Brain microvascular endothelial cell (primary cell): Measurements from ENCODE around the gene RFC3.
A peak's percentile ranks its signal among the peaks of the same experiment; 100 is the strongest.

Experiments used
- DNase-seq: peaks from one replicate; pipeline ENCODE4 v3.0.0-alpha.2; 2020
- H3K27ac ChIP-seq: fragments of 250-450 bp; sonication (Bioruptor Pico); 2 replicates; pipeline ENCODE4 v1.5.1; 2020; ENCODE audit warnings: mild to moderate bottlenecking, moderate library complexity
- H3K27me3 ChIP-seq: fragments of 250-450 bp; sonication (Bioruptor Pico); replicated peaks from 2 replicates; pipeline ENCODE4 v1.5.1; 2020; ENCODE audit warnings: mild to moderate bottlenecking
- H3K36me3 ChIP-seq: fragments of 250-450 bp; sonication (Bioruptor Pico); replicated peaks from 2 replicates; pipeline ENCODE4 v1.5.1; 2020; ENCODE audit warnings: mild to moderate bottlenecking
- H3K4me3 ChIP-seq: 2 replicates; pipeline ENCODE4 v1.5.1; 2011; ENCODE audit warnings: low read depth, mild to moderate bottlenecking, control low read depth, low read length, moderate library complexity
- in situ Hi-C: cut with HindIII; loops from 2 replicates; pipeline ENCODE4 v1.10.0; 2017; ENCODE audit warnings: low sequenced_read_pairs, low pct_ligation_motif_present
- TF ChIP-seq, protein P1 (sequence below): IDR thresholded peaks from 2 replicates; pipeline ENCODE4 v1.5.1; 2011; ENCODE audit warnings: low read depth, mild to moderate bottlenecking, moderate library complexity, low read length, control low read depth, inconsistent platforms; ENCODE audit errors: missing control alignments

RFC3 gene

GRCh38 chr13:33871207-33872004 is 53.5 kb downstream of the RFC3 start:
- H3K36me3 ChIP-seq: no peaks in the 10 kb centered on the region
- no peak for DNase-seq
- H3K27ac ChIP-seq: no peak overlapping the region
- TF ChIP-seq, protein P1, sequence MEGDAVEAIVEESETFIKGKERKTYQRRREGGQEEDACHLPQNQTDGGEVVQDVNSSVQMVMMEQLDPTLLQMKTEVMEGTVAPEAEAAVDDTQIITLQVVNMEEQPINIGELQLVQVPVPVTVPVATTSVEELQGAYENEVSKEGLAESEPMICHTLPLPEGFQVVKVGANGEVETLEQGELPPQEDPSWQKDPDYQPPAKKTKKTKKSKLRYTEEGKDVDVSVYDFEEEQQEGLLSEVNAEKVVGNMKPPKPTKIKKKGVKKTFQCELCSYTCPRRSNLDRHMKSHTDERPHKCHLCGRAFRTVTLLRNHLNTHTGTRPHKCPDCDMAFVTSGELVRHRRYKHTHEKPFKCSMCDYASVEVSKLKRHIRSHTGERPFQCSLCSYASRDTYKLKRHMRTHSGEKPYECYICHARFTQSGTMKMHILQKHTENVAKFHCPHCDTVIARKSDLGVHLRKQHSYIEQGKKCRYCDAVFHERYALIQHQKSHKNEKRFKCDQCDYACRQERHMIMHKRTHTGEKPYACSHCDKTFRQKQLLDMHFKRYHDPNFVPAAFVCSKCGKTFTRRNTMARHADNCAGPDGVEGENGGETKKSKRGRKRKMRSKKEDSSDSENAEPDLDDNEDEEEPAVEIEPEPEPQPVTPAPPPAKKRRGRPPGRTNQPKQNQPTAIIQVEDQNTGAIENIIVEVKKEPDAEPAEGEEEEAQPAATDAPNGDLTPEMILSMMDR: no peak
- H3K4me3 ChIP-seq: no peak overlapping the region
- in situ Hi-C loops: no loop called here
- no peaks in the 10 kb centered on the region for H3K27me3 ChIP-seq

DNA sequence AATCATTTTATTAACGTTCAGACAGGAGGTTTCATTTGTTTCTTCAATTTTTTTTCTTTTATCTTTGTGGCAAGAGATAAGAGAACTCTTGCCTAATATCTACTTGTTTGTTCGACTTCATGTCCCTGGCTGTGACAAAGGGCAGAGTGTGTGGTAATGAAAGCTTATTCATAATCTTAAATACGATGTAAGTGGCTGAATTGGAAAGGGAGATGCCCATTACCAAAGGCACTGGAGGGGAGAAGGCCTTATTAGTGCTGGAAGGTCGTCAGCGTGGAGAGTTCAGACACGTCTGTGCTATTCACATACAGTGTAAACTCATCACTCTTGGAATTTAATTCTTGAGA is 54.0 kb downstream of the RFC3 start:
- Histone ChIP-seq H3K27me3 (no peaks in the 10 kb centered on the region), H3K4me3 (no peak overlapping the region), H3K36me3 (no peaks in the 10 kb centered on the region), H3K27ac (no peak overlapping the region)
- TF ChIP-seq, protein P1: no peak
- in situ Hi-C loops: no loop called here
- no peak for DNase-seq

DNA sequence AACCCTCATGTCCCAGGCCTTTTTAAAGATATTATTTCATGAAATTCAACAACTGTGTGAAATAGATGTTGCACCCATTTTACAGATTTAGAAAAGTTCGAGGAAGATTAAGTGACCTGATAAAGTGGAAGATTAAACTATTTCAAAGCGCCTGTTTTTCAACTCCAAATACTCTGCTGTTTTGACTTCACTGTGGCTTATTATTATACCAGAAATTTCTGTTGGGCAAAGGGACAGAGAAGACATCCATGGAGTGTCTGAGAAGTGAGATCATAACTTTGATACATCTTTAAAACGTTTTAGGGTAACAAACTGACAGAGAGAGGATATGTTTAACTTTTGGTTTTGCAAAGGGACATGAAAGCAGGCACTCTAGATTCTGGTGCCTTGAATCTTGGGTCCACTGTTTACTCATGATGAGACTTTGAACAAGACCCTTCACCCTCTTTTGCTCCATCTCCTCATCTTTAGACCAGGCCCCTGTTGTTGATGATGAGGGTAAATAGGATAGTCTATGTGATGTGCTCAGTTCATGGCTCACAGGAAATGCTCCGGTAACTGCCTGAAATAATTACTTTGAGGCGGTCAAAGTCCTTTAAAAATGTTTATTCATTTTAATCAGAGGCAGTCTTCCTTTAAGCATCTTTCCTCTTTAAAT is 55.4 kb downstream of the RFC3 start:
- in situ Hi-C loops: no loop called here
- Histone ChIP-seq H3K27ac (no peak overlapping the region), H3K36me3 (no peaks in the 10 kb centered on the region), H3K27me3 (no peaks in the 10 kb centered on the region), H3K4me3 (no peak overlapping the region)
- TF ChIP-seq, protein P1: no peak
- no peak for DNase-seq

- DNase-seq: no peak
- no peaks in the 10 kb centered on the region for H3K36me3 ChIP-seq
- in situ Hi-C loops: no loop called here
- TF ChIP-seq, protein P1: peak; percentile 7
- H3K27ac ChIP-seq: no peak overlapping the region
- no peaks in the 10 kb centered on the region for H3K27me3 ChIP-seq
- H3K4me3 ChIP-seq: no peak overlapping the region
These were observed 56.9 kb downstream of the RFC3 start for GRCh38 chr13:33874871-33875270.

DNA sequence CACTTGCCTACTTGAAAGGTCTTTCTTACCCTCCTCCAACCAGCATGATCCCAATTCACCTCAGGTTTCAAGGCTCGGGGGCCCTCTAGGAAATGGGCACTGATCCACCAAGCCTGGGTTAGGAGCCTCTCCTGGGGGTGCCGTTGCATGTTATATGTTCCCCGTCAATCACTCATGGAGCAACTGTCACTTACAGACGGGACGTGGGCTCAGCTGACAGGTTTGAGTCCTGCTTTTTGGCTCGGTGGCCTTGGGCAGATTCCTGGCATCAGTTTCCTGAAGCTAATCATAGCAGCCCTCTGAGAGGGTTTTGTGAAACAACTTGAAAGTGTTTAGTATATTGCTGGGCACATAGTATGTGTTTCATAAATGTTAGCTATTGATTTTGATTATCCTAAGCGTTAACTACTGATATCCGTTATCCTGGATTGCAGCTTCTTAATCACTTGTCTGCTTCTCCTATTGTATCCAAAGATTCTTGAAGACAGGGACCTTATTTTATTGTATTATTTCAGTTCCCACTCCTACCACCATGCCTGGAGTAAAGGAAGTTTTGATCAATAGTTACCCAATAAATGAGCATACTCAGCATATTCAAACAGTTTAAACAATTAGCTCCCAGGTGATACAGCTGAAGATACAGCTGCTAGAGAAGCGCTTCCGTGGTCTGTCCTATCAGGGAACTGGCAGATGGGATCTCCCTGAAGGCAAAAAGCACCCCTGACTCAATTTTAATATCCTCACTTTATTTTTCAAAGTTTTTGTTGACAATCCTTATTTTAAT is 57.9 kb downstream of the RFC3 start:
- DNase-seq: no peak
- H3K27me3 ChIP-seq: no peaks in the 10 kb centered on the region
- TF ChIP-seq, protein P1: no peak
- no peak overlapping the region for H3K4me3 ChIP-seq
- in situ Hi-C loops: no loop called here
- no peaks in the 10 kb centered on the region for H3K36me3 ChIP-seq
- no peak overlapping the region for H3K27ac ChIP-seq
